Skeletal muscle cell (primary cell): Measurements from ENCODE around the gene SERPINB12.
A peak's percentile ranks its signal among the peaks of the same experiment; 100 is the strongest.

Experiments
- DNase-seq: peaks from one replicate; pipeline ENCODE4 v3.0.0-alpha.2; 2010; ENCODE audit warnings: low read depth
- H3K4me3 ChIP-seq: 2 replicates; pipeline ENCODE4 v1.5.1; 2011; ENCODE audit warnings: low read depth, mild to moderate bottlenecking, control low read depth, low read length, moderate library complexity

The SERPINB12 gene

GRCh38 chr18:63545000-63545399, 2.8 kb downstream of the SERPINB12 start:
- peak; percentile 15 for DNase-seq
- no peak overlapping the region for H3K4me3 ChIP-seq

GRCh38 chr18:63550068-63550467, 7.9 kb downstream of the SERPINB12 start:
- H3K4me3 ChIP-seq: no peak overlapping the region
- no peak for DNase-seq

GRCh38 chr18:63551769-63552168, 9.6 kb downstream of the SERPINB12 start:
- H3K4me3 ChIP-seq: no peak overlapping the region
- DNase-seq: no peak

GRCh38 chr18:63552581-63552980, 10.4 kb downstream of the SERPINB12 start:
- H3K4me3 ChIP-seq: no peak overlapping the region
- DNase-seq: no peak

GRCh38 chr18:63553081-63553480, 10.9 kb downstream of the SERPINB12 start:
- peak; percentile 94 for DNase-seq
- no peak overlapping the region for H3K4me3 ChIP-seq

GRCh38 chr18:63559567-63560491, 17.7 kb downstream of the SERPINB12 start:
- DNase-seq: no peak
- H3K4me3 ChIP-seq: no peak overlapping the region

GRCh38 chr18:63562284-63562683, 20.1 kb downstream of the SERPINB12 start:
- no peak overlapping the region for H3K4me3 ChIP-seq
- DNase-seq: no peak

- no peak overlapping the region for H3K4me3 ChIP-seq
- DNase-seq: no peak
These were observed 21.9 kb downstream of the SERPINB12 start for GRCh38 chr18:63564021-63564420.

- no peak for DNase-seq
- H3K4me3 ChIP-seq: no peak overlapping the region
These were observed 22.4 kb downstream of the SERPINB12 start for GRCh38 chr18:63564561-63564960.

- no peak for DNase-seq
- no peak overlapping the region for H3K4me3 ChIP-seq
These were observed 25.1 kb downstream of the SERPINB12 start for GRCh38 chr18:63567276-63567675.

GRCh38 chr18:63567825-63568224, 25.7 kb downstream of the SERPINB12 start:
- DNase-seq: no peak

GRCh38 chr18:63570721-63571120, 28.6 kb downstream of the SERPINB12 start:
- H3K4me3 ChIP-seq: no peak overlapping the region
- no peak for DNase-seq

More at GRCh38 chr18:63567825-63568224, 25.7 kb downstream of the SERPINB12 start:
- H3K4me3 ChIP-seq: no peak overlapping the region

GRCh38 chr18:63575681-63576080, 33.5 kb downstream of the SERPINB12 start:
- DNase-seq: no peak
- no peak overlapping the region for H3K4me3 ChIP-seq

- H3K4me3 ChIP-seq: no peak overlapping the region
- peak; percentile 18 for DNase-seq
These were observed 36.3 kb downstream of the SERPINB12 start for GRCh38 chr18:63578357-63578958.

- DNase-seq: no peak
- H3K4me3 ChIP-seq: no peak overlapping the region
These were observed 37.4 kb downstream of the SERPINB12 start for GRCh38 chr18:63579616-63580015.

- H3K4me3 ChIP-seq: no peak overlapping the region
These were observed 43.8 kb downstream of the SERPINB12 start for GRCh38 chr18:63585988-63586387.

GRCh38 chr18:63586431-63586830, 44.3 kb downstream of the SERPINB12 start:
- H3K4me3 ChIP-seq: no peak overlapping the region
- DNase-seq: no peak

More at GRCh38 chr18:63585988-63586387, 43.8 kb downstream of the SERPINB12 start:
- no peak for DNase-seq

GRCh38 chr18:63586966-63587365, 44.8 kb downstream of the SERPINB12 start, which contains the start of gene SERPINB13:
SERPINB13 (plus strand) TSS chr18:63587343; CDS start chr18:63588668, 1,325 bp downstream.
- no peak for DNase-seq
- no peak within 1 kb of the TSS for H3K4me3 ChIP-seq

GRCh38 chr18:63588909-63589308, 46.7 kb downstream of the SERPINB12 start:
- DNase-seq: no peak
- H3K4me3 ChIP-seq: no peak overlapping the region

GRCh38 chr18:63590373-63590772, 48.2 kb downstream of the SERPINB12 start:
- H3K4me3 ChIP-seq: no peak overlapping the region
- peak; percentile 83 for DNase-seq
